OCI-LY1 (cell line): Measurements from ENCODE around the gene KRTAP2-1.

Experiments
- CTCF ChIP-seq: fragments of 200-600 bp; sonication (generic), shearing (Covaris generic); IDR thresholded peaks from 2 replicates; pipeline ENCODE4 v1.5.1; 2017; ENCODE audit warnings: mild to moderate bottlenecking, antibody characterized with exemption, low read length, moderate library complexity, mixed read lengths
- EZH2 ChIP-seq: fragments of 200-600 bp; sonication (generic), shearing (Covaris generic); IDR thresholded peaks from 2 replicates; pipeline ENCODE4 v1.8.0; 2017; ENCODE audit warnings: borderline replicate concordance, mixed run types, mild to moderate bottlenecking, antibody characterized with exemption, low read length, moderate library complexity, mixed read lengths

- TF ChIP-seq EZH2 (no peak), CTCF (no peak)
Measured at GRCh38 chr17:41001795-41002194, 45.3 kb downstream of the KRTAP2-1 start.
